Right renal cortex interstitium (tissue), 3 donors: ENCODE data around the gene RBM28. TPM values are rescaled to one million over a fixed set of nuclear protein-coding genes. Genes with fewer than 3 reads are reported as not detected.

Source experiments
- DNase-seq, 3 donors: peaks; one replicate each; pipeline ENCODE4 v3.0.0-alpha.2; 2013; ENCODE audit warnings: low read depth in 3 of 3, low spot score in 2 of 3
- polyA plus RNA-seq, 3 donors: library from polyadenylated mRNA; unstranded; fragments of 120-200 nt; gene quantifications; one replicate each; pipeline ENCODE4 v1.2.1, GENCODE V29; 2013; ENCODE audit not compliant: insufficient read length in 3 of 3

Gene RBM28
- polyA plus RNA-seq, 3 donors, result 43.2 to 49.0 (median 44.7) TPM

DNA sequence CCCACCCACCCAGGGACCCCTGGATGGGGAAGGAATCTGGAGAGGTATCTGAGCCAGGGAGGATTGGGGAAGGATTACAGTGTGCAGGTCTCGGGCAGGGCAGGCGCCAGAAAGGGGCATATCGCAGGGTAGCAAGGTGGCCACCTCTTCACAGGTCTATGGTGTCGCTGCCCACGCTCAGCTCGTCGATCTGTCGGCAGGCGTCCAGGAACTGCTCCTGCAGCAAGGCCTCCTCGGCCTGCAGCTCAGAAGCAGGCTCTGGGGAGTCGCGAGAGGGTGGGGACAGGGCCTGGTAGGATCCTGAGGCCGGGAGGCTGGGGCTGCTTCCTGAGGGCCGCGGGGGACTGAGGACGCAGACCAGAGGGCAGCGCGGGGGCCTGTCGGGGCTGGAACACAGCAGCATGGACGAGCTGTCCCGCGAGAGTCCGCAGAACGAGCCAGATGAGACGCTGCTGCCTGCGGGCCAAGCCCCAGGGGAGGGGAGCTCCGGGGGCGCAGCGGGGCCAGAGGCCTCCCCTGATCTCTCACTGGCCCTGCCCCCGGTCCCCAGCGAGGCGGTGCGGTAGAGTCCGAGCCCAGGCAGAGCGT is 7.1 kb upstream of the RBM28 start:
- DNase-seq, result no peak

- DNase-seq, result no peak
Observed at GRCh38 chr7:128349466-128349825, 5.7 kb upstream of the RBM28 start.

DNA sequence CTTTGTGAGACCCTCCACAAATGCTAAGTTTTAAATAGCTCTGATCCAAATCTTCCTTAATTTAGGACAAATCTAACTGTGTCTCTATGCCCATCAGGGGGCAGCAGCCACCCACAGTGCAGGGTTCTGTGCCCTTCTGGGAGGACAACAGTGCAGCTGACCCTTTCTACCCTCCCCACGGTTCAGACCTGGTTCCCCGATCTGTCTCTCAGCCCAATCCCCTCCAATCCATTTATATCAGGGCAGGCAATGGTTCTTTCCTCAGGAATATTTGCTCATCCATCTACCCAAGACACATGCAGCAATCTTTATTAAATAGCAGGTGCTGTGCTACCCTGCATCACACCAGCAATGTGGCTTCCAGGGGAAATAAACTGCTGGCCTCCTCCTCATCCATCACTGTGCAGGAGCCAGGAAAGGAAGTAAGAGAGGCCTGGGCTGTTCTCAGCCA is 4.0 kb upstream of the RBM28 start:
- no peak for DNase-seq

GRCh38 chr7:128344431-128344774 is 695 bp upstream of the RBM28 start:
- DNase-seq, result no peak

DNA sequence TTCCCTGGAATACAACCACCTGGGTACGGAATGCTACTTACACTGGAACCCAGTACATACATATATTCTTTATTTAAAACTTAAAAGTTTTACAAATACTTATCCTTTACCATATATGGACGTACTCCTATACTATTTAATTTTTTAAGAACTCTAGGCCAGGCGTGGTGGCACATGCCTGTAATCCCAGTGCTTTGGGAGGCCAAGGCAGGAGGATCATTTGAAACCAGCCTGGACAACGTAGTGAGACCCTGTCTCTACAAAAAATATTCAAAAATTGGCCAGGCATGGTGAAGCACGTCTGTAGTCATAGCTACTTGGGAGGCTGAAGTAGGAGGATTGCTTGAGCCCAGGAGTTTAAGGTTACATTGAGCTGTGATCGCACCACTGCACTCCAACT is 2.0 kb downstream of the RBM28 start:
- DNase-seq, result no peak

DNA sequence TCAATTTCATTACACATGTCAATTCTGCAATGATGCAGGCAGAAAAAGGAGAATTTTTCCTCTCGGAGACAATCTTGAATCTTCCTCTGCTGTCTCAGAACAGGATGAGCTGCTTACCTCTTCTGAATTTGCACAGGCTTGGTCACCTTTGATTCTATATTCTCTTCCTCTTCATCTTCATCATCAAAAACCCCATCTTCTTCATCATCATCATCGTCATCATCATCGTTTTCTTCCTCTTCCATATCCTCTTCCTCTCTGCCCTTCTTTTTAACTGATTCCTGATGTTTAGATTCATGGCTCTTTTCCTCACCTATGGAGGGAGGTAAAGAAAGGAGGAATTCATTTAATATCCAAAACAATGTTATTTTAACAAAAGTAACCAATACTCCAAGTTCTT is 8.0 kb downstream of the RBM28 start:
- DNase-seq, result no peak

DNA sequence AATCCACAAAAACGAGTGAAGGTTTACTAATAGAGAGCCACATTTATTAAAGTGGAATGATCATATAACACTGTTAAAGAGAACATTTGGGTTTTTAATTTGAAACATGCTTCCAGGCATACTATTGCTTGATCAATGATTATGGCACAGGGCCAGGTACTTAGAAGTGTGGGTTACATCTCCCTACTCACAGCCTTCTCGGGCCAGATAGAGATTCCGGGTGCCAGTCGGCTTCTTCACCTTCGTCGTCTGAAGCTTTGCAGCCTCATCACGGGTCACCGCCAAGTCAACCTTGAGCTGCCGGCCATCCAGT is 19.4 kb downstream of the RBM28 start:
- DNase-seq, result no peak

DNA sequence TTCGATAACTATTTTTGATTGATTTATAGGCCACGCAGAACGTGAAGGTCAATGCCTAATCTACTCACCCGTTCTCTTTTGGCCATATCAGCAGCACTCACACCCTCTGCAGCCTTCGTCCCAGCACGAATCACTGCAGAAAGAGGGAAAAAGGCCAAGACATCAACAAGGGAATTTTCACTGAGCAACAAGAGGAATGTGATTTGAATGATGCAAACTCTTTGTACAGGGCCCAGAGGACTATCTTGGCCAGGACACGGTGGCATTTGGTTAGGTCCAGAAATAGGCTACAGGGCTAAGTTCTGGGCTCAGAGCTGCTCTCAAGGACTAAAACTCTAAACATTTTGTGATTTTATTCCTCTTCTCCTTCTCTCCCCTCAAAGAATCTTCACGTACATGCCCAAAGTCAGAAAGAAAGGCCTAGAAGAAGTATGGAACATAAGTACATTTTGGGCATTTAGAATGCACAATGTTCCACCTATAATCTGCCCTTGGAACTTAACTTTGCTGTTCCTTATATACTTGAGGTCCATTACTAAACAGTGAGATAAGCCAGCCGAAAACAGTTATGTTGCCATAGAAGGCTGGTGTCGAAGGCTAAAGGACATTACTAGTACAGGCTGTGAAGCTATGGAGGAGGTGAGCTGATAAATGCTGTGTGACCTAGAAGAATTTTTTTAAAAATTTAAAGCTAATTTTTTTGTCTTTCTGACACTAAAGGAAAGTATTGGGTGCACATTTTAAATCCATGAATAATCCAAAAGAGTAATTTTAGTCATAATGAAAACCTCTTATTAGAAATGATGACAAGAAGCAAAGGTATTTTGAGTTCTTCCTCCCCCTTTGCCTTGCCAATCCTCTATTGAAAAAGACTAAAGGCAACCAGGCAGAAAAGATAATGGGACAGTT is 20.0 kb downstream of the RBM28 start:
- DNase-seq, result no peak

- DNase-seq, result no peak
Observed at GRCh38 chr7:128323040-128323439, 20.7 kb downstream of the RBM28 start.

GRCh38 chr7:128322040-128322643 is 21.6 kb downstream of the RBM28 start:
- no peak for DNase-seq

DNA sequence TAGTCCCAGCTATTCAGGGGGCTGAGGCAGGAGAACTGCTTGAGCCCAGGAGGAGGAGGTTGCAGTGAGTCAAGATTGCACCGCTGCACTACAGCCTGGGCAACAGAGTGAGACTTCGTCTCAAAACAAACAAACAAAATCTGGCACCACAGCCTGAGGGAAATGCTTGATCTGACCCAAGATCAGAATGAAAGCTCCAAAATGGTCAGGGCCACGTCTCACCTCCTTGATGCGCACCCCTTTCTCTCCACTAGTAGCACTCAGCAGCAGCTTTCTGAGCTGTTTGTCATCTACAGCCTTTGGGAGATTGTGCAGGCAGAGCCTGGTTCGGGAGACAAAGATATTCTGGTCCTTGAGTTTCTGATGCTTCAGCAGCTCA is 22.7 kb downstream of the RBM28 start:
- no peak for DNase-seq

DNA sequence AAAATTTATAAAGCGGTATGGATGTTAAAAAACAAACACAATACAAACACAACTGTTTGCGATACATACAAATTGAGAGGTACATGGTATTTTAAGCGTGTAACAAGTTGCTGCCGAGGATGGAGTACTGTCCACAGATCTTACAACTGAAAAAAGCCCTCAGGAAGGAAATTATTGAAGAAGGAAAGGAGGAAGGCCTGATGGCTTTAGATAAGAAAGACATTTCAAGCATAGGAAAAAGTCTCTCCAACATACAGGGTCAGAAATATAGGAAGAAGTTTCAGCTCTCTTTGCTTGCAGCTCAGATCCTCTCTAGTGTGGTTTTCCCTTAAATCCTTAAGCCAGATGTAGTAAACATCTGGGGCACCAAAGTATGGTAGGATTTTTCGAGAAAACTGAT is 25.0 kb downstream of the RBM28 start:
- DNase-seq, result no peak

- no peak for DNase-seq
Observed at GRCh38 chr7:128311013-128311412, 32.7 kb downstream of the RBM28 start.

- DNase-seq, result no peak
Observed at GRCh38 chr7:128310499-128310898, 33.2 kb downstream of the RBM28 start.

DNA sequence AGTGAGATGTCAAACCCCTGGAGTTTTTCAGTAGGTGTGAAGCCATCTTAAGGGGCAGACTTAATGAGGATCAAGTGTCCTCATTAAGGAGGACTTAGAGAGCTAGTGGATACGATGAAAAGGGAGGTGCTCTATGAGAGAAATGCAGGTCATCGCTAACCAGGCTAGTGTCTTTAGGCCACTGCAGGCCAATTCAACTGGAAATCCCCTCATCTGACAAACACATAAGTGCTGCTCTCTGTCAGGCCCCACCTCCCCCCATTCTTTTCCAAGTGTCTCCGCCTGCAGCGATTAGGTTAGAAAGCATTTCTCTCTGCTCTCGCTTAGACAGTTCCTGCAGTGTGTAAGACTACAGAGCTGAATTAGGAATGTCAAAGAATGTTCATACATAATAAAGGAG is 33.7 kb downstream of the RBM28 start:
- DNase-seq, result no peak

GRCh38 chr7:128309124-128309523 is 34.6 kb downstream of the RBM28 start:
- no peak for DNase-seq

GRCh38 chr7:128307061-128307460 is 36.6 kb downstream of the RBM28 start:
- no peak for DNase-seq

DNA sequence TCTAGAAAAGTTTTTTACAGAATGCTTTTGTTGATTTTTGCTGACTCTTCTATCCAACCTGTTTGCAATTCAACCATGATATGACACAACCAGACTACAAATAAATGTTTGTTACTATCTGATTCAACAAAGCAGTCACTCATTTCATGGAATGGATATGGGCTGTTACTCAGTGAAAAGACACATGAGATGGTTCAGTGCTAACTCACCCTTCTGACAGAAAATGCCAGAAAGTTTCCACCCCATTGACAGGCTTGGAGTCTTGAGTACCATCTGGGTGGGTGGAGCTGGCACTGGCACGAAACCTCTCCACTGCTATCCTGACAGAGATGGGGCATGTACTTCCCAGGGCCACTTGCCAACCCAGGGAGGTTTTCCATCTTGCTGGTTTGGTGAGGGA is 39.5 kb downstream of the RBM28 start:
- DNase-seq, result no peak

DNA sequence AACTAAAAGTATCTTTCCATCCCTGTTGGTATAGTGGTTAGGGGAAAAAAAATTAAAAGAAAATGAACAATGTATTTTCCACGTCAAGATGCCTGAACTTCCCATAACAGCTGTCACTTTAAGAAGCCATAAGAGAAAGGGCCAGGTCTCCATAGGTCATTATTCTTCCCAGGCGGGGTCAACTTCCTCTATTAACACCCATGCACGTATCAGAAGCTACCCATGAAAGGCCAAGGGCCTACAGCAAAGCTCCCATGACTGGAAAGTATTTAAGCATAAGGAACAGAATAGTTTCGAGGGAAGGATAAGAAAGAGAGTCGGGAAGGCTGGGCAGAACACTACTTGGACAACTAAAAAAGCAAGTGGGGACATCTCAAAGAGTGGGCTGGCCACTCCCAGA is 40.1 kb downstream of the RBM28 start:
- no peak for DNase-seq

- DNase-seq, result no peak
Observed at GRCh38 chr7:128303133-128303532, 40.6 kb downstream of the RBM28 start.

- no peak for DNase-seq
Observed at GRCh38 chr7:128302139-128302538, 41.6 kb downstream of the RBM28 start.

DNA sequence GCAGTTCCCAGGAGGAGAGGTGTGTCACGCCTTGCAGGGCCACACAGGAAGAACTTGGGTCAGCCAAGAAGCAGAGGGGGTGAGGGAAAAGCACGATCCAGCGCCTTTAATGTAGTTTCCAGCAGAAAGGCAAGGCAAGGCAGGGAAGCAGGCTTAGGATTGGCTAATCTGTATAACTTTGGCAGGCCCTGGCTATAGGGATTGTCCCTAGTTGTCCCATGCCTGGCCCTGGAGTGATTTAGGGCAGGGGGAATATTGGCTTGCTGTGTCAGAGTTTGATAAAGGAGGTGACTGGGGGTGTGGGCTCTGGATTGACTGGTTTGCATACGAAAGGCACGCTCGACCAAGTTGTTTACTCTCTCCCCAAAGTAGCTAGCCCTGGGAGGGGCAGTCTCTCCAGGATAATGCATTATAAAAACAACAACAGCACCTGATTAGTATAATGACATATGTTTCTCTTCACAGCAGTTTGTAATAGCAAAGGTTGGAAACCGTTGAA is 44.5 kb downstream of the RBM28 start:
- no peak for DNase-seq
